K562 (cell line): ENCODE data around the gene NOC4L. TPM values are rescaled to one million over a fixed set of nuclear protein-coding genes. Genes with fewer than 3 reads are reported as not detected.

ENCODE experiments used
- ATAC-seq: fragments of 200-7000 bp; cut with Tn5 transposase; 3 replicates; pipeline ENCODE4 v1.9.1; 2020; ENCODE audit warnings: moderate library complexity
- BruUV-seq: library from RNA; stranded (reverse); fragments of 400-500 nt; replicated peaks from 2 replicates; lab custom pipeline; 2021; lab: Mats Ljungman, UMichigan
- CTCF ChIA-PET: fragments of 300-600 bp; formaldehyde crosslinking; extraction: SDS; loops from one replicate; lab custom pipeline; 2021; ENCODE audit warnings: low intra/inter-chr PET ratio; lab: Yijun Ruan, JAX
- POLR2A ChIA-PET: fragments of 300-600, 350-650 bp; sonication (Branson Sonifier 250); formaldehyde crosslinking; extraction: SDS; loops from one replicate; lab custom pipeline; 2021; ENCODE audit warnings: antibody characterized with exemption, inconsistent platforms; lab: Yijun Ruan, JAX
- DNase-seq, 4 experiments: peaks; one replicate each; pipeline versions ENCODE4 v3.0.0 to v3.0.0-alpha.2; 2011 to 2018; ENCODE audit warnings: low spot score in 3 of 4, mixed read lengths in 3 of 4; ENCODE audit errors: extremely low read depth in 1 of 4
- FAIRE-seq: peaks from 2 replicates; lab custom pipeline; 2011; peaks lifted over from hg19 to GRCh38; lab: Jason Lieb, UNC
- H2AFZ ChIP-seq: 2 replicates; pipeline ENCODE4 v1.6.0; 2011; ENCODE audit warnings: low read depth, low read length, control low read depth, inconsistent platforms
- H3K27ac ChIP-seq: fragments of 200-600 bp; 3 replicates; pipeline ENCODE4 v1.8.0; 2011; ENCODE audit warnings: low read depth, mild to moderate bottlenecking, control low read depth, inconsistent platforms, low read length, moderate library complexity, mixed read lengths; ENCODE audit errors: extremely low read depth
- H3K27me3 ChIP-seq, 2 experiments: fragments of 300-600 bp in 1 of 2; 2 replicates in 1 of 2; 3 replicates in 1 of 2; pipeline versions ENCODE4 v1.6.0 to v1.8.0; 2011; ENCODE audit warnings: inconsistent platforms in 2 of 2, low read length in 2 of 2, mild to moderate bottlenecking in 1 of 2, mixed read lengths in 1 of 2, moderate library complexity in 1 of 2; ENCODE audit not compliant: control insufficient read depth in 2 of 2, insufficient read depth in 2 of 2
- H3K36me3 ChIP-seq: fragments of 300-600 bp; 3 replicates; pipeline ENCODE4 v1.8.0; 2011; ENCODE audit warnings: mild to moderate bottlenecking, low read length, inconsistent platforms; ENCODE audit not compliant: control insufficient read depth, insufficient read depth
- H3K4me1 ChIP-seq, 2 experiments: fragments of 200-600 bp in 1 of 2; replicated peaks in 1 of 2; 2 replicates in 1 of 2; 3 replicates in 1 of 2; pipeline versions ENCODE4 v1.5.1 to v1.8.0; 2011; ENCODE audit warnings: inconsistent platforms in 2 of 2, low read length in 2 of 2, mild to moderate bottlenecking in 1 of 2, mixed read lengths in 1 of 2, moderate library complexity in 1 of 2; ENCODE audit not compliant: control insufficient read depth in 2 of 2, insufficient read depth in 2 of 2
- H3K4me2 ChIP-seq: 2 replicates; pipeline ENCODE4 v1.6.1; 2011; ENCODE audit warnings: low read length, control low read depth, inconsistent platforms, mixed read lengths; ENCODE audit not compliant: insufficient read depth
- H3K4me3 ChIP-seq: fragments of 200-600 bp; sonication (generic), shearing (Covaris generic); 2 replicates; pipeline ENCODE4 v1.5.1; 2016; ENCODE audit warnings: control low read depth, inconsistent platforms
- H3K79me2 ChIP-seq: fragments of 200-600 bp; 3 replicates; pipeline ENCODE4 v1.8.0; 2011; ENCODE audit warnings: low read length, inconsistent platforms; ENCODE audit not compliant: control insufficient read depth, insufficient read depth
- H3K9ac ChIP-seq, 2 experiments: 2 replicates each; pipeline versions ENCODE4 v1.6.0 to v1.6.1; 2011; ENCODE audit warnings: low read depth in 2 of 2, low read length in 2 of 2, control low read depth in 1 of 2, inconsistent platforms in 1 of 2, mild to moderate bottlenecking in 1 of 2, mixed read lengths in 1 of 2; ENCODE audit not compliant: insufficient read depth in 1 of 2
- H3K9me1 ChIP-seq: one replicate; pipeline ENCODE4 v1.6.0; 2011; ENCODE audit warnings: inconsistent platforms, mild to moderate bottlenecking, low read length, moderate library complexity; ENCODE audit not compliant: control insufficient read depth, insufficient read depth
- H3K9me3 ChIP-seq: replicated peaks from 2 replicates; pipeline ENCODE4 v1.5.1; 2011; ENCODE audit warnings: low read depth, low read length, inconsistent platforms; ENCODE audit not compliant: control insufficient read depth, insufficient read depth
- H4K20me1 ChIP-seq: replicated peaks from 2 replicates; pipeline ENCODE4 v1.6.1; 2011; ENCODE audit warnings: low read length, inconsistent platforms, mixed read lengths; ENCODE audit not compliant: control insufficient read depth, insufficient read depth
- CREBBP ChIP-seq: IDR thresholded peaks from one replicate; pipeline ENCODE4 v1.6.1; 2012; ENCODE audit warnings: low read depth, mild to moderate bottlenecking, control low read depth, inconsistent platforms, low read length
- DIDO1 ChIP-seq: fragments of 450-650 bp; IDR thresholded peaks from 2 replicates; pipeline ENCODE4 v1.6.1; 2016; ENCODE audit warnings: low read depth, missing biosample characterization, missing genetic modification characterization
- FOXA1 ChIP-seq: fragments of 450-650 bp; IDR thresholded peaks from 2 replicates; pipeline ENCODE4 v1.6.1; 2016; ENCODE audit warnings: mild to moderate bottlenecking, borderline replicate concordance
- FOXK1 ChIP-seq: sonication (generic); formaldehyde crosslinking; IDR thresholded peaks from 2 replicates; pipeline ENCODE4 v1.8.0; 2022; ENCODE audit warnings: missing genetic modification reagents, mild to moderate bottlenecking, borderline replicate concordance
- GTF2B ChIP-seq: IDR thresholded peaks from 2 replicates; pipeline ENCODE4 v1.6.1; 2011; ENCODE audit not compliant: insufficient read length; ENCODE audit errors: extremely low read depth
- HNRNPLL ChIP-seq: fragments of 200-400 bp; formaldehyde crosslinking; IDR thresholded peaks from 2 replicates; pipeline ENCODE4 v1.6.1; 2017; ENCODE audit warnings: low read length, low read depth, mild to moderate bottlenecking; ENCODE audit not compliant: poor library complexity, severe bottlenecking
- HSF4 ChIP-seq: fragments of 250-450 bp; sonication (Bioruptor Pico); IDR thresholded peaks from 2 replicates; pipeline ENCODE4 v2.1.2; 2022; ENCODE audit warnings: mild to moderate bottlenecking, moderate library complexity, borderline replicate concordance
- IRF1 ChIP-seq: sonication (generic); formaldehyde crosslinking; IDR thresholded peaks from 2 replicates; pipeline ENCODE4 v1.8.0; 2022; ENCODE audit warnings: missing genetic modification reagents, mild to moderate bottlenecking, borderline replicate concordance
- KDM2B ChIP-seq: fragments of 250-450 bp; sonication (Bioruptor Pico); IDR thresholded peaks from 2 replicates; pipeline ENCODE4 v1.8.0; 2021; ENCODE audit warnings: mild to moderate bottlenecking, moderate library complexity
- PHB2 ChIP-seq: fragments of 450-650 bp; IDR thresholded peaks from 2 replicates; pipeline ENCODE4 v1.6.1; 2017; ENCODE audit warnings: low read depth
- SMAD3 ChIP-seq: fragments of 450-650 bp; formaldehyde crosslinking; conservative IDR thresholded peaks from 2 replicates; pipeline ENCODE4 v1.4.0; 2020; ENCODE audit warnings: mild to moderate bottlenecking
- TCF3 ChIP-seq: sonication (generic); formaldehyde crosslinking; IDR thresholded peaks from 2 replicates; pipeline ENCODE4 v1.4.0; 2020; ENCODE audit warnings: mild to moderate bottlenecking, missing genetic modification reagents
- ZNF253 ChIP-seq: fragments of 250-450 bp; sonication (Bioruptor Pico); conservative IDR thresholded peaks from 2 replicates; pipeline ENCODE4 v1.6.1; 2021; ENCODE audit warnings: mild to moderate bottlenecking
- ZNF277 ChIP-seq: fragments of 250-450 bp; sonication (Bioruptor Pico); IDR thresholded peaks from 2 replicates; pipeline ENCODE4 v1.8.0; 2022; ENCODE audit warnings: inconsistent platforms, mild to moderate bottlenecking, moderate library complexity, borderline replicate concordance
- ZNF592 ChIP-seq: fragments of 450-650 bp; IDR thresholded peaks from 2 replicates; pipeline ENCODE4 v1.6.1; 2017; ENCODE audit warnings: antibody characterized with exemption, mild to moderate bottlenecking
- WGBS: fragments of 100-300 bp; shearing (Covaris generic); methylation state at CpG from one replicate; pipeline ENCODE4 v1.1.6; 2016; ENCODE audit warnings: low coverage, mixed read lengths; ENCODE audit not compliant: insufficient coverage; ENCODE audit errors: missing lambda C conversion rate; 5-methylcytosine and 5-hydroxymethylcytosine counted together
- in situ Hi-C: fragments of 300-500 bp; cut with MboI; formaldehyde crosslinking; loops from 4 replicates; pipeline ENCODE4 v1.15.0; 2018; ENCODE audit warnings: inconsistent platforms, mixed read lengths
- intact Hi-C: fragments of 100-400 bp; cut with micrococcal nuclease; formaldehyde crosslinking; loops from 2 replicates; pipeline ENCODE4 v1.14.2; 2022
- polyA plus RNA-seq, 8 experiments: library from polyadenylated mRNA; depleted of rRNA in 4 of 8; stranded (reverse) in 5 of 8; unstranded in 3 of 8; fragments of >200 nt; fragmentation: Nextera tagmentation in 2 of 8; fragmentation: Illumina TruSeq in 1 of 8; extraction: Ambion mirVana in 2 of 8; extraction: Trizol in 1 of 8; gene quantifications; 2 replicates each; pipeline versions ENCODE4 v1.2.1 to v1.2.3, GENCODE V29; 2011 to 2014; ENCODE audit warnings: inconsistent platforms in 1 of 8, missing spikeins in 1 of 8
- total RNA-seq, 7 experiments: library from RNA; depleted of rRNA in 6 of 7; stranded (reverse); fragments of >200 nt in 6 of 7; fragmentation: Illumina TruSeq in 2 of 7; extraction: Trizol in 2 of 7; gene quantifications; 2 replicates each; pipeline versions ENCODE4 v1.2.1 to v1.2.3, GENCODE V29; 2011 to 2021; ENCODE audit warnings: low replicate concordance in 1 of 7

NOC4L gene
- total and polyA plus RNA-seq, 9 of the 15 experiments (the other 6 are each of a cell fraction or from before 2014, with no cell fraction given): 1.3 to 77.0 (median 20.0) TPM

- H3K27ac ChIP-seq: no peak overlapping the region
- ATAC-seq: no peak
- no peak overlapping the region for H2AFZ ChIP-seq
- H3K9ac ChIP-seq: no peak overlapping the region
- no peak for DNase-seq
- intact Hi-C loops: no loop called here
- ChIA-PET POLR2A (no interaction called here), CTCF (no interaction called here)
- H3K79me2 ChIP-seq: peaks cover 6% of the 10 kb centered on the region; the same call in 2 of the 3 replicates
- BruUV-seq: no TSS peak
- H3K4me2 ChIP-seq: no peak overlapping the region
- no peak for FAIRE-seq
- peaks cover 0 to 5% of the 10 kb centered on the region in 2 experiments; a peak in 1 of 5 replicates for H3K4me1 ChIP-seq
- no peaks in the 10 kb centered on the region for H3K9me1 ChIP-seq
- no peaks in the 10 kb centered on the region for H3K9me3 ChIP-seq
- 100% methylated on average over 3 of the region's 3 CpGs for WGBS
- H3K27me3 ChIP-seq: no peaks in the 10 kb centered on the region
- H4K20me1 ChIP-seq: no peaks in the 10 kb centered on the region
- H3K36me3 ChIP-seq: peaks cover 74% of the 10 kb centered on the region; the same call in 2 of the 3 replicates
- in situ Hi-C loops: no loop called here
- no peak overlapping the region for H3K4me3 ChIP-seq
- no peak for TF ChIP-seq CREBBP
- no peak for TF ChIP-seq PHB2
- TF ChIP-seq HSF4 (CRISPR knock-in tag): no peak
- TF ChIP-seq HNRNPLL: no peak
- TF ChIP-seq DIDO1 (tag): no peak
- no peak for TF ChIP-seq FOXK1 (CRISPR knock-in tag)
- TF ChIP-seq ZNF253 (CRISPR knock-in tag): no peak
- no peak for TF ChIP-seq KDM2B (CRISPR knock-in tag)
- no peak for TF ChIP-seq SMAD3 (CRISPR knock-in tag)
- TF ChIP-seq GTF2B: no peak
- TF ChIP-seq IRF1 (CRISPR knock-in tag): no peak
- TF ChIP-seq FOXA1: no peak
- no peak for TF ChIP-seq TCF3 (CRISPR knock-in tag)
- no peak for TF ChIP-seq ZNF592
- no peak for TF ChIP-seq ZNF277 (CRISPR knock-in tag)
These were observed 33.6 kb upstream of the NOC4L start for GRCh38 chr12:132110677-132111076.
